OCI-LY1 (cell line): ENCODE data around the gene VIPAS39.

ENCODE experiments used
- H2AFZ ChIP-seq: fragments of 200-600 bp; sonication (generic), shearing (Covaris generic); 2 replicates; pipeline ENCODE4 v1.6.0; 2014; ENCODE audit warnings: antibody characterized with exemption, mild to moderate bottlenecking, low read length
- H3F3A ChIP-seq: fragments of 200-600 bp; sonication (generic), shearing (Covaris generic); 2 replicates; pipeline ENCODE4 v1.6.0; 2014; ENCODE audit warnings: mild to moderate bottlenecking, antibody characterized with exemption, low read length, moderate library complexity; ENCODE audit not compliant: insufficient read depth
- H3K27ac ChIP-seq: fragments of 200-600 bp; sonication (generic); 2 replicates; pipeline ENCODE4 v1.5.1; 2014; ENCODE audit warnings: low read length, mixed run types, mild to moderate bottlenecking, low read depth; ENCODE audit not compliant: poor library complexity, severe bottlenecking
- H3K27me3 ChIP-seq: fragments of 200-600 bp; sonication (generic); 2 replicates; pipeline ENCODE4 v1.6.0; 2014; ENCODE audit warnings: antibody characterized with exemption, mild to moderate bottlenecking, low read length, moderate library complexity; ENCODE audit not compliant: insufficient read depth
- H3K36me3 ChIP-seq: fragments of 200-600 bp; sonication (generic); 2 replicates; pipeline ENCODE4 v1.6.1; 2014; ENCODE audit warnings: mild to moderate bottlenecking, antibody characterized with exemption, low read length, moderate library complexity, mixed read lengths; ENCODE audit not compliant: insufficient read depth
- H3K4me1 ChIP-seq: fragments of 200-600 bp; sonication (generic); 2 replicates; pipeline ENCODE4 v1.5.1; 2014; ENCODE audit warnings: mild to moderate bottlenecking, low read length, moderate library complexity; ENCODE audit not compliant: insufficient read depth, severe bottlenecking
- H3K4me2 ChIP-seq: fragments of 200-600 bp; sonication (generic), shearing (Covaris generic); 2 replicates; pipeline ENCODE4 v1.6.1; 2014; ENCODE audit warnings: low read length
- H3K4me3 ChIP-seq: fragments of 200-600 bp; sonication (generic); 2 replicates; pipeline ENCODE4 v1.5.1; 2014; ENCODE audit warnings: low read length, low read depth, mild to moderate bottlenecking, mixed read lengths; ENCODE audit not compliant: poor library complexity, severe bottlenecking
- H3K79me2 ChIP-seq: fragments of 200-600 bp; shearing (Covaris generic); 2 replicates; pipeline ENCODE4 v1.6.1; 2016; ENCODE audit warnings: mixed run types, low read length, mixed read lengths; ENCODE audit not compliant: insufficient read depth
- H3K9ac ChIP-seq: fragments of 200-600 bp; sonication (generic), shearing (Covaris generic); 2 replicates; pipeline ENCODE4 v1.6.1; 2014; ENCODE audit warnings: mild to moderate bottlenecking, low read length, mixed read lengths
- H3K9me2 ChIP-seq: fragments of 200-600 bp; sonication (generic), shearing (Covaris generic); 2 replicates; pipeline ENCODE4 v1.6.1; 2014; ENCODE audit warnings: low read depth, mild to moderate bottlenecking, low read length, mixed read lengths
- H3K9me3 ChIP-seq: fragments of 200-600 bp; shearing (Covaris generic); 2 replicates; pipeline ENCODE4 v1.6.1; 2014; ENCODE audit warnings: low read length, mixed read lengths
- H4K20me1 ChIP-seq: fragments of 200-600 bp; sonication (generic), shearing (Covaris generic); 2 replicates; pipeline ENCODE4 v1.6.0; 2016; ENCODE audit warnings: mild to moderate bottlenecking, low read length; ENCODE audit not compliant: insufficient read depth
- EZH2 ChIP-seq: fragments of 200-600 bp; sonication (generic), shearing (Covaris generic); IDR thresholded peaks from 2 replicates; pipeline ENCODE4 v1.8.0; 2017; ENCODE audit warnings: borderline replicate concordance, mixed run types, mild to moderate bottlenecking, antibody characterized with exemption, low read length, moderate library complexity, mixed read lengths
- TF ChIP-seq, protein P1 (sequence below): fragments of 200-600 bp; sonication (generic), shearing (Covaris generic); IDR thresholded peaks from 2 replicates; pipeline ENCODE4 v1.5.1; 2017; ENCODE audit warnings: mild to moderate bottlenecking, antibody characterized with exemption, low read length, moderate library complexity, mixed read lengths

The VIPAS39 gene

DNA sequence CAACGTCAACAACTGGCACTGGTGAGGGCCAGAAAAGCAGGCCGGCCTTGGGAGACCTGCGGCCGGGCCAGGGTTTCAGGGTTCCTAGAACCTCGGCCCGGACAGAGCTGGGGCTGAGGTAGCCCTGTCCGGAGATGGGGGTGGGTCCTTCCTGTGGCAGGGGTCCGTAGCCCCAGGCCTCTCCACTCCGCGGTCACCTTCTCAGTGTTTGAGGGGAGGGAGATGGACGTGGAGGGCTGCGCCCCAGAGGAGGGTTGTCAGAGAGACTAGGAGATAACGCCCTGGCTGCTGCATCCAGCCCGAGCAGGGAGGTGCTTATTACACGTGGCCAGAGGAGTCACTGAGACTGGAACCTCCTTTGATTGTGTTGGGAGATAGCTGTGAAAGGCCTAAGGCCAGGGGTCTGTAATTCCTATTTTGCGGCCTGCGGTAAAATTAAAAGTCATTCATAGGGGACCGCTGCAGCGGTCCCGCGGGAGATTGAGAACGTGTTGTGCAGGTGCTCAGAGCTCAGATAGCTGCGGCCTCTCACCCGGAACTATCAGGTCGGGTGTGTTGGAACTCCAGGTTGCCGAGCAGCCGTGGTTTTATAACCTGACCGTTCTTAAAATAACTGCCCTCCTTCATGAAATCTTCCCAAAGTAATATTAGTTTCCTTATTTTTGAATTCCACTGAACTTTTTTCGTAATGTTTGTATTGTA lies 999 bp upstream of the VIPAS39 start:
- Histone ChIP-seq H3K79me2 (peaks cover 38% of the 10 kb centered on the region), H2AFZ (no peak overlapping the region), H3K4me3 (peak overlapping the region; percentile 86), H3K27ac (peak overlapping the region; percentile 57), H3K9me3 (no peaks in the 10 kb centered on the region), H3K4me1 (peaks cover 31% of the 10 kb centered on the region), H3K4me2 (peak overlapping the region; percentile 86), H3K9me2 (no peaks in the 10 kb centered on the region), H3K36me3 (peaks cover 44% of the 10 kb centered on the region), H3K27me3 (no peaks in the 10 kb centered on the region), H3K9ac (peak overlapping the region; percentile 77), H3F3A (no peaks in the 10 kb centered on the region), H4K20me1 (no peaks in the 10 kb centered on the region)
- TF ChIP-seq EZH2, result no peak
- TF ChIP-seq, protein P1, sequence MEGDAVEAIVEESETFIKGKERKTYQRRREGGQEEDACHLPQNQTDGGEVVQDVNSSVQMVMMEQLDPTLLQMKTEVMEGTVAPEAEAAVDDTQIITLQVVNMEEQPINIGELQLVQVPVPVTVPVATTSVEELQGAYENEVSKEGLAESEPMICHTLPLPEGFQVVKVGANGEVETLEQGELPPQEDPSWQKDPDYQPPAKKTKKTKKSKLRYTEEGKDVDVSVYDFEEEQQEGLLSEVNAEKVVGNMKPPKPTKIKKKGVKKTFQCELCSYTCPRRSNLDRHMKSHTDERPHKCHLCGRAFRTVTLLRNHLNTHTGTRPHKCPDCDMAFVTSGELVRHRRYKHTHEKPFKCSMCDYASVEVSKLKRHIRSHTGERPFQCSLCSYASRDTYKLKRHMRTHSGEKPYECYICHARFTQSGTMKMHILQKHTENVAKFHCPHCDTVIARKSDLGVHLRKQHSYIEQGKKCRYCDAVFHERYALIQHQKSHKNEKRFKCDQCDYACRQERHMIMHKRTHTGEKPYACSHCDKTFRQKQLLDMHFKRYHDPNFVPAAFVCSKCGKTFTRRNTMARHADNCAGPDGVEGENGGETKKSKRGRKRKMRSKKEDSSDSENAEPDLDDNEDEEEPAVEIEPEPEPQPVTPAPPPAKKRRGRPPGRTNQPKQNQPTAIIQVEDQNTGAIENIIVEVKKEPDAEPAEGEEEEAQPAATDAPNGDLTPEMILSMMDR, result no peak

DNA sequence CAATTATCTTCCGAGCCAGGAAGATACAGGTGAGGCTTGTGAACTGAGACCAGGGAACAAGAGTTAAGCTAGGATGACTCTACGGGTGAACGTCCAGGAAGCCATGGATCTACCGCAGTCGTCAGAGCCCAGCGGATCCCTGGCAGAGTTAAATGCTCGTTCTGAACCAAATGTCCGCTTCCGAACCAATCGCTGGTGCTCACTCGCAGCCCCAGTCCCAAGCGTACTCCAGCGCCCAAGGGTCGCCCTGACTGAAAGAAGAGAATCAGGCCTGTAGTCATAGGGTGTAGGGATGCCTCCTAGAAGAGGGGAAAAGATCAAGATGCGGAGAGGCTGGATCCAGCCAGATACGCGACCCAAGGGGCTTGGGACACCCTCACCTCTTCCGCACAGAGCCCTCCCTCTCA lies 283 bp downstream of the VIPAS39 start:
- Histone ChIP-seq H4K20me1 (no peaks in the 10 kb centered on the region), H3K36me3 (peaks cover 39% of the 10 kb centered on the region), H3K79me2 (peaks cover 38% of the 10 kb centered on the region), H3K9me2 (no peaks in the 10 kb centered on the region), H3K4me2 (peak overlapping the region; percentile 75), H3K9ac (peak overlapping the region; percentile 77), H3K4me1 (peaks cover 31% of the 10 kb centered on the region), H3K4me3 (peak overlapping the region; percentile 86), H2AFZ (no peak overlapping the region), H3K27me3 (no peaks in the 10 kb centered on the region), H3K27ac (no peak overlapping the region), H3F3A (no peaks in the 10 kb centered on the region), H3K9me3 (no peaks in the 10 kb centered on the region)
- no peak for TF ChIP-seq EZH2
- TF ChIP-seq, protein P1, result no peak

DNA sequence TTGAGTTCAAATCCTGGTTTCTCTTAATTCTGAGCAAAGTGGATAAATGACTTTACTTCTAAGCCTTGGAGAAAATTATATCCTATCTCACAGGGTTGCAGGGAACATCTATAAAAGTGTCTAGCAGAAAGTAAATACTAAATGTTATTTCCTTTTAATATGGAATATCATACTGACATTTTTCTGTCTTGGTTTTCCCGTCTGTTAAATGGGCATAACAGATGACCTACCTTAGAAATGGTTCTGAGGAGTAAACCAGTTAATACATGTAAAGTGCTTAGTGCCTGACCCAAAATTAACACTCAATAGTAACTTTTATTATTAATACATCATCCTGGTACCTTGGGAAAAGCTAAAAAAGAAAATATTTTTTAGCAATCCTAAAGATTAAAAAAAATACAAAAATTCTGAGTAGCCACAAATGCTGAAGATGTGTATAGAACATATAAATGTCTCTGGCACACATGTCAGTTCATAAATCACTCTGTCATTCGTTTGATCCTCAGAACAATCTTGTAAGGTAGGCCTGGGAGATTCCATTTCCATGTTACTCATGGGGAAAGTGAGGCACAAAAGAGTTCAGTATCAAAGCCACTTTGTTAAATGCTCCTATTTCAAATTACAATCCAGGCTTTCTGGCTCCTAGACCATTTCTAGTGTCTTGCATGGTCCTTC lies 1.3 kb downstream of the VIPAS39 start:
- Histone ChIP-seq H3K79me2 (peaks cover 38% of the 10 kb centered on the region), H3K9ac (peak overlapping the region; percentile 77)

More for the DNA sequence above, 1.3 kb downstream of the VIPAS39 start:
- H3K4me1 ChIP-seq, result peaks cover 31% of the 10 kb centered on the region
- H3K4me2 ChIP-seq, result peak overlapping the region; percentile 75
- no peaks in the 10 kb centered on the region for H3F3A ChIP-seq
- H3K27me3 ChIP-seq, result no peaks in the 10 kb centered on the region
- no peak for TF ChIP-seq EZH2
- TF ChIP-seq, protein P1, result no peak
- no peaks in the 10 kb centered on the region for H3K9me2 ChIP-seq
- H2AFZ ChIP-seq, result no peak overlapping the region
- H3K36me3 ChIP-seq, result peaks cover 39% of the 10 kb centered on the region
- no peaks in the 10 kb centered on the region for H3K9me3 ChIP-seq
- no peaks in the 10 kb centered on the region for H4K20me1 ChIP-seq
- peak overlapping the region; percentile 86 for H3K4me3 ChIP-seq
- H3K27ac ChIP-seq, result no peak overlapping the region
